GM21825 (cell line): Measurements from ENCODE around the gene IL36B.

Experiments used
- ATAC-seq: cut with Tn5 transposase; IDR thresholded peaks from one replicate; pipeline ENCODE4 v1.9.1; 2021; ENCODE audit warnings: mild to moderate bottlenecking, moderate library complexity; ENCODE audit not compliant: unreplicated experiment

IL36B gene

GRCh38 chr2:113012436-113013335, 40.0 kb downstream of the IL36B start:
- no peak for ATAC-seq

- no peak for ATAC-seq
Observed at GRCh38 chr2:113011108-113011507, 41.6 kb downstream of the IL36B start.

GRCh38 chr2:113010088-113010487, 42.6 kb downstream of the IL36B start:
- no peak for ATAC-seq

- no peak for ATAC-seq
Observed at GRCh38 chr2:113009622-113010021, 43.0 kb downstream of the IL36B start.

- ATAC-seq = no peak
Observed at GRCh38 chr2:113007250-113007649, 45.4 kb downstream of the IL36B start.

GRCh38 chr2:113005030-113005509, 47.6 kb downstream of the IL36B start, which contains the start of gene IL36A:
TSS of gene IL36A (plus strand) at chr2:113005459. CDS start at chr2:113005872, 413 bp downstream.
- no peak for ATAC-seq

GRCh38 chr2:113002677-113003076, 50.0 kb downstream of the IL36B start:
- no peak for ATAC-seq

GRCh38 chr2:113000436-113000835, 52.2 kb downstream of the IL36B start:
- ATAC-seq = no peak

- ATAC-seq = no peak
Observed at GRCh38 chr2:112997151-112997550, 55.5 kb downstream of the IL36B start.

GRCh38 chr2:112996635-112997034, 56.0 kb downstream of the IL36B start:
- no peak for ATAC-seq

- ATAC-seq = no peak
Observed at GRCh38 chr2:112995346-112995920, 57.2 kb downstream of the IL36B start.

- ATAC-seq = no peak
Observed at GRCh38 chr2:112994648-112995047, 58.0 kb downstream of the IL36B start.

GRCh38 chr2:112993831-112994230, 58.8 kb downstream of the IL36B start:
- no peak for ATAC-seq

- no peak for ATAC-seq
Observed at GRCh38 chr2:112989611-112990010, 63.1 kb downstream of the IL36B start.

GRCh38 chr2:112985090-112985489, 67.6 kb downstream of the IL36B start:
- no peak for ATAC-seq

- no peak for ATAC-seq
Observed at GRCh38 chr2:112980537-112980936, 72.1 kb downstream of the IL36B start.

GRCh38 chr2:112979731-112980130, 72.9 kb downstream of the IL36B start:
- no peak for ATAC-seq

- no peak for ATAC-seq
Observed at GRCh38 chr2:112977559-112978056, 75.1 kb downstream of the IL36B start, which contains the start of gene IL36G. TSS of gene IL36G (plus strand) at chr2:112978006. CDS start at chr2:112978639, 633 bp downstream.
